Thoracic aorta (tissue), 2 donors: ENCODE measurements around the gene BCR. TPM values are rescaled to one million over a fixed set of nuclear protein-coding genes. Genes with fewer than 3 reads are reported as not detected.

ENCODE experiments used
- ATAC-seq: fragments of 150-250 bp; one replicate; pipeline ENCODE4 v1.8.0; 2017; ENCODE audit warnings: low read depth; ENCODE audit not compliant: insufficient number of reproducible peaks, low FRiP score
- DNase-seq: peaks from one replicate; pipeline ENCODE4 v3.0.0-alpha.2; 2020; ENCODE audit warnings: low spot score
- H3K27ac ChIP-seq, 2 donors: fragments of 200-600 bp; sonication (generic); 1 replicate in 1 of 2; 2 replicates in 1 of 2; pipeline ENCODE4 v1.5.1; 2016; ENCODE audit warnings: mild to moderate bottlenecking in 2 of 2, moderate library complexity in 2 of 2
- H3K27me3 ChIP-seq: fragments of 200-600 bp; sonication (generic); replicated peaks from 2 replicates; pipeline ENCODE4 v1.6.0; 2016; ENCODE audit warnings: mild to moderate bottlenecking; ENCODE audit not compliant: insufficient read depth
- H3K36me3 ChIP-seq: fragments of 200-600 bp; sonication (generic); one replicate; pipeline ENCODE4 v1.5.1; 2016
- H3K4me1 ChIP-seq, 2 donors: fragments of 200-600 bp; sonication (generic); 1 replicate in 1 of 2; 2 replicates in 1 of 2; pipeline versions ENCODE4 v1.5.1 to v1.6.0; 2016; ENCODE audit warnings: low read depth in 2 of 2, mild to moderate bottlenecking in 1 of 2; ENCODE audit not compliant: control insufficient read depth in 1 of 2
- H3K4me3 ChIP-seq: fragments of 200-600 bp; sonication (generic); 2 replicates; pipeline ENCODE4 v1.5.1; 2016; ENCODE audit warnings: mild to moderate bottlenecking
- H3K9me3 ChIP-seq: fragments of 200-600 bp; sonication (generic); 2 replicates; pipeline ENCODE4 v1.5.1; 2016
- total RNA-seq, 2 donors: library from RNA; depleted of rRNA; stranded (reverse); fragments of >200 nt; gene quantifications; one replicate each; pipeline versions ENCODE4 v1.1.0 to v1.2.3, GENCODE V29; 2016
- TF ChIP-seq, protein P1 (sequence below): fragments of 200-600 bp; sonication (generic); IDR thresholded peaks from one replicate; pipeline ENCODE4 v1.5.1; 2019; ENCODE audit warnings: antibody characterized with exemption

Gene BCR
- total RNA-seq, 2 donors from 2014 or later: 73.2 to 232 TPM

GRCh38 chr22:23137468-23137867 is 42.8 kb upstream of the BCR start:
- no peak for DNase-seq
- H3K27ac ChIP-seq: no peak overlapping the region
- ATAC-seq: no peak
- no peaks in the 10 kb centered on the region for H3K27me3 ChIP-seq
- no peaks in the 10 kb centered on the region for H3K36me3 ChIP-seq
- H3K9me3 ChIP-seq: no peaks in the 10 kb centered on the region
- H3K4me1 ChIP-seq: peaks cover 8 to 12% of the 10 kb centered on the region in 2 donors
- TF ChIP-seq, protein P1, sequence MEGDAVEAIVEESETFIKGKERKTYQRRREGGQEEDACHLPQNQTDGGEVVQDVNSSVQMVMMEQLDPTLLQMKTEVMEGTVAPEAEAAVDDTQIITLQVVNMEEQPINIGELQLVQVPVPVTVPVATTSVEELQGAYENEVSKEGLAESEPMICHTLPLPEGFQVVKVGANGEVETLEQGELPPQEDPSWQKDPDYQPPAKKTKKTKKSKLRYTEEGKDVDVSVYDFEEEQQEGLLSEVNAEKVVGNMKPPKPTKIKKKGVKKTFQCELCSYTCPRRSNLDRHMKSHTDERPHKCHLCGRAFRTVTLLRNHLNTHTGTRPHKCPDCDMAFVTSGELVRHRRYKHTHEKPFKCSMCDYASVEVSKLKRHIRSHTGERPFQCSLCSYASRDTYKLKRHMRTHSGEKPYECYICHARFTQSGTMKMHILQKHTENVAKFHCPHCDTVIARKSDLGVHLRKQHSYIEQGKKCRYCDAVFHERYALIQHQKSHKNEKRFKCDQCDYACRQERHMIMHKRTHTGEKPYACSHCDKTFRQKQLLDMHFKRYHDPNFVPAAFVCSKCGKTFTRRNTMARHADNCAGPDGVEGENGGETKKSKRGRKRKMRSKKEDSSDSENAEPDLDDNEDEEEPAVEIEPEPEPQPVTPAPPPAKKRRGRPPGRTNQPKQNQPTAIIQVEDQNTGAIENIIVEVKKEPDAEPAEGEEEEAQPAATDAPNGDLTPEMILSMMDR: no peak
- no peak overlapping the region for H3K4me3 ChIP-seq

GRCh38 chr22:23137905-23138561 is 42.3 kb upstream of the BCR start:
- no peak overlapping the region for H3K27ac ChIP-seq
- peaks cover 8 to 16% of the 10 kb centered on the region in 2 donors for H3K4me1 ChIP-seq
- no peaks in the 10 kb centered on the region for H3K27me3 ChIP-seq
- ATAC-seq (no peak), DNase-seq (no peak)
- H3K4me3 ChIP-seq: no peak overlapping the region
- no peaks in the 10 kb centered on the region for H3K36me3 ChIP-seq
- TF ChIP-seq, protein P1: no peak
- no peaks in the 10 kb centered on the region for H3K9me3 ChIP-seq

DNA sequence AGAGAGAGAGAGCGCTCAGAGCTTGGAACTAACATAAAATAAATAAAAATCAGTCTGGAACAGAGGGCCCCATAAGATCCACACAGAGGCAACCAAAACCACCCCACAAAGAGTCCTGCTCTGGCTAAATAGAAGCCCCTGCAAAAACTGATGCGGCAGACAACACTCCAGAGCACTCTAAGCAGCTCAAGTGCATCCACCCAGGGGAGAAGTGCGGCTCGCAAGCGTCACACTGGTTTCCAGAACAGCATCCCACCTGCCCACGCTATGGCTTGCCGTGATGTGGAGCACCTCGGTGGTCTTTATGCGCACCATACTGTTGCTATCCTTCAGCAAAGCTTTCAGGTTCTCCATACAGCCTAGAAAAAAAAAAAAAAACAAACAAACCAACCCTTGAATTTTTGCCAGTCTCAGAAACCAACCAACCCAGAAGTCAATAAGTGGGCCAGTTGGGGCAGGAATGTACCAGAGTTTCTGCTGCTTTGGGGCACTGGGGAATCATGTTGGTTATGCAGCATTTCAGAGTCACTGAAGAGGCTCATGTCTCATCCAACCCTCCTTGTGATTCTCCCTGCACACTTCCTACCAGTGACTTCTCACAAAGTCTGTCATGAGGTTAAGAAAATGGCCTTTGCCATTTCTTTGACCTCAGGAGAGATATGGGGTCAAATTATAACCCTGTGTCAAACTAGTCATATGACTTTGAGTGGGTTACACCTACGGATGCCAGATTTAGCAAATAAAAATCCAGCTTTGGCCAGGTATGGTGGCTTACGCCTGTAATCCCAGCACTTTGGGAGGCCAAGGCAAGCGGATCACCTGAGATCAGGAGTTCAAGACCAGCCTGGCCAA is 41.5 kb upstream of the BCR start:
- DNase-seq (no peak), ATAC-seq (no peak)
- Histone ChIP-seq H3K27ac (no peak overlapping the region), H3K36me3 (no peaks in the 10 kb centered on the region), H3K27me3 (no peaks in the 10 kb centered on the region), H3K9me3 (no peaks in the 10 kb centered on the region), H3K4me3 (no peak overlapping the region), H3K4me1 (peaks cover 8 to 16% of the 10 kb centered on the region in 2 donors)
- TF ChIP-seq, protein P1: no peak

GRCh38 chr22:23140385-23140784 is 39.9 kb upstream of the BCR start:
- no peaks in the 10 kb centered on the region for H3K36me3 ChIP-seq
- no peak for ATAC-seq
- TF ChIP-seq, protein P1: no peak
- H3K27ac ChIP-seq: no peak overlapping the region
- H3K9me3 ChIP-seq: no peaks in the 10 kb centered on the region
- H3K4me3 ChIP-seq: no peak overlapping the region
- no peaks in the 10 kb centered on the region for H3K27me3 ChIP-seq
- H3K4me1 ChIP-seq: peaks cover 14 to 21% of the 10 kb centered on the region in 2 donors
- no peak for DNase-seq

GRCh38 chr22:23142546-23143105 is 37.7 kb upstream of the BCR start:
- DNase-seq: no peak
- no peak for ATAC-seq
- H3K27me3 ChIP-seq: no peaks in the 10 kb centered on the region
- H3K4me1 ChIP-seq: peaks cover 14 to 41% of the 10 kb centered on the region in 2 donors
- no peaks in the 10 kb centered on the region for H3K36me3 ChIP-seq
- no peak overlapping the region for H3K27ac ChIP-seq
- H3K9me3 ChIP-seq: no peaks in the 10 kb centered on the region
- TF ChIP-seq, protein P1: no peak
- H3K4me3 ChIP-seq: peak overlapping the region; percentile 61
